ENCODE results near the gene AQP7.
A peak's percentile ranks its signal among the peaks of the same experiment; 100 is the strongest.
"Not testable (repeated sequence)": the region's sequence is repeated elsewhere in the genome, so short reads cannot be mapped to it uniquely, and the experiment has no call there.

AQP7 gene

DNA sequence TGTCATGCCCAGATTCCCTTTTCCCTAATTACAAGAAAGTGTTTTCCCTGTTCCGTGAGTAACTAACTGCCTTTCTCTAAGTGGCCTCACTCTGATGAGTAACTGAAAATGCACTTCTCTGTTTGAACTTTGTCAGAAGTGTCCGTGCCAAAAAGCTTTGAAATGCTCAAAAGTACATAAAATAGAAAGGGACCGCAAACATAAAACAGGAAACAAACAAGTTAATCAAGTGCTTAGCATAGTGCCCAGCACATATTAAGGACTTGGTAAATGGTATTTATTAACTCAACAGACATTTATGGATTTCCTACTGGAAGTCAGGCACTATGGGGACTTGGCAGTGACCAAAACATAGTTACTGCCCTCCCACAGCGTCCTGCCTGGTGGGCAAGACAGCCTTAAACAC, 22.8 kb upstream of the AQP7 start:
- H3K27me3 ChIP-seq (ENCODE audit: insufficient read depth, poor library complexity, severe bottlenecking) = no peaks in the 10 kb centered on the region
- H3K4me1 ChIP-seq (ENCODE audit: insufficient read depth, poor library complexity, severe bottlenecking) = no peaks in the 10 kb centered on the region
- H3K9me3 ChIP-seq (ENCODE audit: severe bottlenecking) = no peaks in the 10 kb centered on the region
- no peak overlapping the region for H3K27ac ChIP-seq (ENCODE audit: poor library complexity, severe bottlenecking)
- no peak overlapping the region for H3K4me3 ChIP-seq (ENCODE audit: severe bottlenecking)
- TF ChIP-seq, protein P1, sequence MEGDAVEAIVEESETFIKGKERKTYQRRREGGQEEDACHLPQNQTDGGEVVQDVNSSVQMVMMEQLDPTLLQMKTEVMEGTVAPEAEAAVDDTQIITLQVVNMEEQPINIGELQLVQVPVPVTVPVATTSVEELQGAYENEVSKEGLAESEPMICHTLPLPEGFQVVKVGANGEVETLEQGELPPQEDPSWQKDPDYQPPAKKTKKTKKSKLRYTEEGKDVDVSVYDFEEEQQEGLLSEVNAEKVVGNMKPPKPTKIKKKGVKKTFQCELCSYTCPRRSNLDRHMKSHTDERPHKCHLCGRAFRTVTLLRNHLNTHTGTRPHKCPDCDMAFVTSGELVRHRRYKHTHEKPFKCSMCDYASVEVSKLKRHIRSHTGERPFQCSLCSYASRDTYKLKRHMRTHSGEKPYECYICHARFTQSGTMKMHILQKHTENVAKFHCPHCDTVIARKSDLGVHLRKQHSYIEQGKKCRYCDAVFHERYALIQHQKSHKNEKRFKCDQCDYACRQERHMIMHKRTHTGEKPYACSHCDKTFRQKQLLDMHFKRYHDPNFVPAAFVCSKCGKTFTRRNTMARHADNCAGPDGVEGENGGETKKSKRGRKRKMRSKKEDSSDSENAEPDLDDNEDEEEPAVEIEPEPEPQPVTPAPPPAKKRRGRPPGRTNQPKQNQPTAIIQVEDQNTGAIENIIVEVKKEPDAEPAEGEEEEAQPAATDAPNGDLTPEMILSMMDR (IDR thresholded peaks at IDR 0.05; ENCODE audit: poor library complexity, severe bottlenecking) = no peak
- ATAC-seq (ENCODE audit: low read depth) (no peak), DNase-seq (ENCODE audit: low spot score) (no peak)
- H3K36me3 ChIP-seq (ENCODE audit: low read depth) = no peaks in the 10 kb centered on the region

DNA sequence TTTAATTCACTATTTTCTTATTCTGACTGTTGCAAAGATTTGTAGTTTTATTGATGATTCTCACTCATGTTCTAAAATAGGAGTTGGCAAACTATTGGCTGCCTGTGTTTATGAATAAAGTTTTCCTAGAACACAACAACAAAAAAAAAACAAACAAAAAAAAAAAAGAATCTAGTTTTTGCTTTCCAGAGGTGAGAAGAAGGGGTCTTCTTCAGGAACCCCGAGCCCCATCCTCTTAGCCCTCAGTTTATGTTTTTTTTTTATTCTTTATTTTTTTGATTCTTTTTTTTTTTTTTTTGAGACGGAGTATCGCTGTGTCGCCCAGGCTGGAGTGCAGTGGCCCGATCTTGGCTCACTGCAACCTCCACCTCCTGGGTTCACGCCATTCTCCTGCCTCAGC, 22.1 kb upstream of the AQP7 start:
- H3K4me1 ChIP-seq (ENCODE audit: insufficient read depth, poor library complexity, severe bottlenecking); ATAC-seq (ENCODE audit: low read depth); H3K36me3 ChIP-seq (ENCODE audit: low read depth); H3K27ac ChIP-seq (ENCODE audit: poor library complexity, severe bottlenecking); H3K9me3 ChIP-seq (ENCODE audit: severe bottlenecking); H3K27me3 ChIP-seq (ENCODE audit: insufficient read depth, poor library complexity, severe bottlenecking); H3K4me3 ChIP-seq (ENCODE audit: severe bottlenecking); DNase-seq (ENCODE audit: low spot score): not testable (repeated sequence)

DNA sequence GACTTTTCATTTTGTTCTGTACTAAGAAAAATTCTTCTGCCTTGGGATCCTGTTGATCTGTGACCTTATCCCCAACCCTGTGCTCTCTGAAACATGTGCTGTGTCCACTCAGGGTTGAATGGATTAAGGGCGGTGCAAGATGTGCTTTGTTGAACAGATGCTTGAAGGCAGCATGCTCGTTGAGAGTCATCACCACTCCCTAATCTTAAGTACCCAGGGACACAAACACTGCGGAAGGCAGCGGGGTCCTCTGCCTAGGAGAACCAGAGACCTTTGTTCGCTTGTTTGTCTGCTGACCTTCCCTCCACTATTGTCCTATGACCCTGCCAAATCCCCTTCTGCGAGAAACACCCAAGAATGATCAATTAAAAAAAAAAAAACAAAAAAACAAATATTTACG, 21.7 kb upstream of the AQP7 start:
- not testable (repeated sequence) for H3K36me3 ChIP-seq (ENCODE audit: low read depth); H3K27ac ChIP-seq (ENCODE audit: poor library complexity, severe bottlenecking); ATAC-seq (ENCODE audit: low read depth); H3K4me3 ChIP-seq (ENCODE audit: severe bottlenecking); H3K9me3 ChIP-seq (ENCODE audit: severe bottlenecking); H3K4me1 ChIP-seq (ENCODE audit: insufficient read depth, poor library complexity, severe bottlenecking); H3K27me3 ChIP-seq (ENCODE audit: insufficient read depth, poor library complexity, severe bottlenecking); DNase-seq (ENCODE audit: low spot score)

DNA sequence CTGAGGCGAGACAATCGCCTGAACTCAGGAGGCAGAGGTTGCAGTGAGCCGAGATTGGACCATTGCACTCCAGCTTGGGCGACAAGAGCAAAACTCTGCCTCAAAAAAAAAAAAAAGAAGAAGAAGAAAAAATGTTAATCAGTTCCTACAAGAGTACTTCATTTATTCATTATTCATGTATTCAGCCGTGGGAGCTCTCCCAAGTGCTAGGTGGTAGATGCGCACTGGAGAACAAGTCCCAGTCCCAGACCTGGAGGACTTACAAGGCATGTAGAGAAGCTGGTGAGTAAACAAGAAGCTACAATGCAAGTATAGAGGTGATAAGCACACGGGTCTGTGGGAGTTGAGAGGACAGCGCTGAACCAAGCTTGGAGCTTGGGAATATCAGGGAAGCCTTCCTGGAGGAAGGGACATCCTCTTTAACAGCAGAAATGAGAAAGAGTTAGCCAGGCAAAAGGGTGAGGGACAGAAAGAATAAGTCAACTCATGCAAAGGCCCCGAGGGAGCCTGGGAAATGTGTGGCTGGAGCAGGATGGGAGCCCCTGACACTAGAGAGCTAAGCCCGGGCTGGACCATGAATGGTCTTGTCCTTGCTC, 17.4 kb upstream of the AQP7 start:
- Histone ChIP-seq H3K4me1 (ENCODE audit: insufficient read depth, poor library complexity, severe bottlenecking) (peaks cover 32% of the 10 kb centered on the region), H3K4me3 (ENCODE audit: severe bottlenecking) (no peak overlapping the region), H3K27ac (ENCODE audit: poor library complexity, severe bottlenecking) (no peak overlapping the region), H3K36me3 (ENCODE audit: low read depth) (no peaks in the 10 kb centered on the region), H3K27me3 (ENCODE audit: insufficient read depth, poor library complexity, severe bottlenecking) (no peaks in the 10 kb centered on the region), H3K9me3 (ENCODE audit: severe bottlenecking) (no peaks in the 10 kb centered on the region)
- DNase-seq (ENCODE audit: low spot score) (no peak), ATAC-seq (ENCODE audit: low read depth) (no peak)
- TF ChIP-seq, protein P1 (IDR thresholded peaks at IDR 0.05; ENCODE audit: poor library complexity, severe bottlenecking) = no peak

DNA sequence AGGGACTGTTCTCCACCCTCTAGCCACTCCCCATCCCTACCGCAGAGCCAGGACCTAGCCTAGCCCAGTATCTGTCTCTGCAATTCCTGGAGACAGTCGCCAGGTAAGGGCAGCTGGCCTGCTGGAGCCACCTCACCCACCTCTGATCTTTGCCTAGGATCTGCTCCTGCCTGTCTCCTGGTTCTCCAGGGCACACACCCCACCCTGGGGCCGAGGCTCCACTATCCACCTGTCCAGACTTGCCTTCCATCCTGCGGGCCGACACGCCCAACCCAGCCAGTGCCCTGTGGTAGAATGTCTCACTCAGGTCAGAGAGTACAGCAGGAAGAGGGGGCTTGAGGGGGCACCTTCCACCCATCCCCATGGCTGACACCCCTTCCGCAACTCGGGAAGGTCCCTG, 15.7 kb upstream of the AQP7 start:
- peaks cover 32% of the 10 kb centered on the region for H3K4me1 ChIP-seq (ENCODE audit: insufficient read depth, poor library complexity, severe bottlenecking)
- H3K4me3 ChIP-seq (ENCODE audit: severe bottlenecking) = no peak overlapping the region
- DNase-seq (ENCODE audit: low spot score) (peak; percentile 91), ATAC-seq (ENCODE audit: low read depth) (peak; percentile 91)
- H3K36me3 ChIP-seq (ENCODE audit: low read depth) = no peaks in the 10 kb centered on the region
- no peaks in the 10 kb centered on the region for H3K27me3 ChIP-seq (ENCODE audit: insufficient read depth, poor library complexity, severe bottlenecking)
- H3K27ac ChIP-seq (ENCODE audit: poor library complexity, severe bottlenecking) = peak overlapping the region; percentile 42
- TF ChIP-seq, protein P1 (IDR thresholded peaks at IDR 0.05; ENCODE audit: poor library complexity, severe bottlenecking) = no peak
- H3K9me3 ChIP-seq (ENCODE audit: severe bottlenecking) = no peaks in the 10 kb centered on the region

DNA sequence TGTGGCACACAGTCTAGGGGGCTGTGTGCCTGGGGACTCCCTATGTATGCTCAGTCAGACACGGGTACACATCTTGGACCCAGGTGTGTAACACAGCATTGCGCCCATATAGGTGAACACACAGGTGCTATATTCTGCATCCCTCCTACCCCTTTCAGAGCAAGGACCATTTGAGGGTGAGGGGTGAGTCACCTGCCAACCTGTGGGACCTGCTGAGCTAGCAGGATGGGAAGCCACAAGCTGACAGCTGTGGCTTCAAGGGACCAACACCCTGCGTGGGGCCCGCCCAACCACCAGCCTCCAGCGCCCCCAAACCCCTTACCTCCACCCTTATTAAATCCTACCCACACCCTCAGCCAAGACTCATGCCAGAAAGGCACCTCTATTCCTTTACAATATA, 14.6 kb upstream of the AQP7 start:
- Histone ChIP-seq H3K9me3 (ENCODE audit: severe bottlenecking) (no peaks in the 10 kb centered on the region), H3K36me3 (ENCODE audit: low read depth) (no peaks in the 10 kb centered on the region), H3K27ac (ENCODE audit: poor library complexity, severe bottlenecking) (no peak overlapping the region), H3K4me3 (ENCODE audit: severe bottlenecking) (no peak overlapping the region), H3K27me3 (ENCODE audit: insufficient read depth, poor library complexity, severe bottlenecking) (no peaks in the 10 kb centered on the region), H3K4me1 (ENCODE audit: insufficient read depth, poor library complexity, severe bottlenecking) (peaks cover 32% of the 10 kb centered on the region)
- TF ChIP-seq, protein P1 (IDR thresholded peaks at IDR 0.05; ENCODE audit: poor library complexity, severe bottlenecking) = no peak
- no peak for ATAC-seq (ENCODE audit: low read depth)
- DNase-seq (ENCODE audit: low spot score) = no peak
